ENCODE data around the gene ATXN2. TPM values are rescaled to one million over a fixed set of nuclear protein-coding genes. Genes with fewer than 3 reads are reported as not detected.

ATXN2 gene
- total and polyA plus RNA-seq, 9 of the 15 experiments (the other 6 are each of a cell fraction or from before 2014, with no cell fraction given) = 16.8 to 67.8 (median 29.3) TPM

DNA sequence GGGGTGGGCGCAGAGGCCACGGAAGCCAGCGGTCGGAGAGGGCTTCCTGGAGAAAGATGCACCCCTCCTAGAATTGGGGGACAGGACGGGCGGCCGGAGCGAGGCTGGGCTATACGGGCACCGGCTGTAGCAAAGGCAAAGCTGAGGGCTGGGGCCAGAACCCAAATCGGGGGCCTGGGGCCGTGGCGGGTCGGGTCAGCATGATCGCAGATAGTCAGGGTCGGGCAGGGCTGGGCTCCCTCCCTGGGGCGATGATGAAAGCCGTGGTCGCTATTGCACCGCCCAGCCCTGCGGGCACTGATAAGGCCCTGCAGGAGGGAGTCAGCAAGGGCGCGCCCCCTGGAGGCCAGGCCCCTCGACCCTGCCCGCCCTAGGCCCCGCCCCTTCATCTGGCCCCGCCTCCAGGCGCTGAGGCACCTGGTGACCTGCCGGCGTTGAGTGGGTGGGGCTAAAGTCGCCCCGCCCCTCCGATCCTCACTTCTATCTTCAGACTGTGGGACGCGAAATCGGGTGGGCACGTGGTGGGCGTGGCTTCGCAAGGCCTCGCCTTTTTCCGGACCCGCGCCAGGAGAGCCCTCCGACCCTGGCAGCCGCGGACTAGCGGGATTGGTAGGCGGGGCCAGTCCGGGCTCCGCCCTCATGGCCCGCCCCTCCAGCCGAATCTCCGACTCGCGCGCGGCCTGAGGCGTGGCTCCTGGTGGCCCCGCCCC lies 193.8 kb downstream of the ATXN2 start (continued):
- no peak for TF ChIP-seq DIDO1 (tag; IDR thresholded peaks at IDR 0.05; ENCODE audit: low read depth)
- TF ChIP-seq PYGO2 (tag; IDR thresholded peaks at IDR 0.05) = no peak
- TF ChIP-seq CCAR2 (IDR thresholded peaks at IDR 0.05; ENCODE audit: low read depth, low read length) = no peak
- TF ChIP-seq, protein P1, sequence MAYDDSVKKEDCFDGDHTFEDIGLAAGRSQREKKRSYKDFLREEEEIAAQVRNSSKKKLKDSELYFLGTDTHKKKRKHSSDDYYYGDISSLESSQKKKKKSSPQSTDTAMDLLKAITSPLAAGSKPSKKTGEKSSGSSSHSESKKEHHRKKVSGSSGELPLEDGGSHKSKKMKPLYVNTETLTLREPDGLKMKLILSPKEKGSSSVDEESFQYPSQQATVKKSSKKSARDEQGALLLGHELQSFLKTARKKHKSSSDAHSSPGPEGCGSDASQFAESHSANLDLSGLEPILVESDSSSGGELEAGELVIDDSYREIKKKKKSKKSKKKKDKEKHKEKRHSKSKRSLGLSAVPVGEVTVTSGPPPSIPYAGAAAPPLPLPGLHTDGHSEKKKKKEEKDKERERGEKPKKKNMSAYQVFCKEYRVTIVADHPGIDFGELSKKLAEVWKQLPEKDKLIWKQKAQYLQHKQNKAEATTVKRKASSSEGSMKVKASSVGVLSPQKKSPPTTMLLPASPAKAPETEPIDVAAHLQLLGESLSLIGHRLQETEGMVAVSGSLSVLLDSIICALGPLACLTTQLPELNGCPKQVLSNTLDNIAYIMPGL (CRISPR knock-in tag; IDR thresholded peaks at IDR 0.05) = no peak
- peak; percentile 99 for TF ChIP-seq SP1 (CRISPR knock-in tag; IDR thresholded peaks at IDR 0.05)
- peak; percentile 80 for TF ChIP-seq E2F3 (CRISPR knock-in tag; IDR thresholded peaks at IDR 0.05)
- TF ChIP-seq HCFC1 (IDR thresholded peaks at IDR 0.05; ENCODE audit: low read depth, low read length) = peak; percentile 64
- peak; percentile 84 for TF ChIP-seq HDAC3 (IDR thresholded peaks at IDR 0.05; ENCODE audit: borderline replicate concordance, partially characterized antibody)
- no peak for TF ChIP-seq CAMTA2 (CRISPR knock-in tag; conservative IDR thresholded peaks at IDR 0.05)
- TF ChIP-seq, protein P2, sequence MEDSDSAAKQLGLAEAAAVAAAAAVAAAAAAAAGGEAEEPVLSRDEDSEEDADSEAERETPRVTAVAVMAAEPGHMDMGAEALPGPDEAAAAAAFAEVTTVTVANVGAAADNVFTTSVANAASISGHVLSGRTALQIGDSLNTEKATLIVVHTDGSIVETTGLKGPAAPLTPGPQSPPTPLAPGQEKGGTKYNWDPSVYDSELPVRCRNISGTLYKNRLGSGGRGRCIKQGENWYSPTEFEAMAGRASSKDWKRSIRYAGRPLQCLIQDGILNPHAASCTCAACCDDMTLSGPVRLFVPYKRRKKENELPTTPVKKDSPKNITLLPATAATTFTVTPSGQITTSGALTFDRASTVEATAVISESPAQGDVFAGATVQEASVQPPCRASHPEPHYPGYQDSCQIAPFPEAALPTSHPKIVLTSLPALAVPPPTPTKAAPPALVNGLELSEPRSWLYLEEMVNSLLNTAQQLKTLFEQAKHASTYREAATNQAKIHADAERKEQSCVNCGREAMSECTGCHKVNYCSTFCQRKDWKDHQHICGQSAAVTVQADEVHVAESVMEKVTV (CRISPR knock-in tag; IDR thresholded peaks at IDR 0.05) = no peak
- TF ChIP-seq MYC (IDR thresholded peaks at IDR 0.05; ENCODE audit: low read depth, low read length) = peak; percentile 91
- TF ChIP-seq MYC (CRISPR knock-in tag; IDR thresholded peaks at IDR 0.05; ENCODE audit: borderline replicate concordance, low read depth) = 0 out of 2 replicates have a peak, but pooled peaks have one; percentile 59
- peak; percentile 27; the same call in 1 of the 2 replicates for TF ChIP-seq RUNX1 (IDR thresholded peaks at IDR 0.05; ENCODE audit: low read depth)
- no peak for TF ChIP-seq ZFP30 (CRISPR knock-in tag; IDR thresholded peaks at IDR 0.05; ENCODE audit: borderline replicate concordance)
- no peak for TF ChIP-seq ZNF347 (CRISPR knock-in tag; IDR thresholded peaks at IDR 0.05; ENCODE audit: low read depth)
- TF ChIP-seq, protein P3, sequence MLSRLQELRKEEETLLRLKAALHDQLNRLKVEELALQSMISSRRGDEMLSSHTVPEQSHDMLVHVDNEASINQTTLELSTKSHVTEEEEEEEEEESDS (CRISPR knock-in tag; IDR thresholded peaks at IDR 0.05) = no peak
- peak; percentile 59; the same call in 1 of the 2 replicates for TF ChIP-seq ZNF644 (tag; IDR thresholded peaks at IDR 0.05; ENCODE audit: low read depth)
- TF ChIP-seq ZNF668 (CRISPR knock-in tag; IDR thresholded peaks at IDR 0.05) = no peak
- peak; percentile 97 for TF ChIP-seq ZSCAN32 (CRISPR knock-in tag; IDR thresholded peaks at IDR 0.05)
- no peak; the same call in 1 of the 2 replicates for TF ChIP-seq ZBTB17 (CRISPR knock-in tag; IDR thresholded peaks at IDR 0.05)
- TF ChIP-seq, protein P4, sequence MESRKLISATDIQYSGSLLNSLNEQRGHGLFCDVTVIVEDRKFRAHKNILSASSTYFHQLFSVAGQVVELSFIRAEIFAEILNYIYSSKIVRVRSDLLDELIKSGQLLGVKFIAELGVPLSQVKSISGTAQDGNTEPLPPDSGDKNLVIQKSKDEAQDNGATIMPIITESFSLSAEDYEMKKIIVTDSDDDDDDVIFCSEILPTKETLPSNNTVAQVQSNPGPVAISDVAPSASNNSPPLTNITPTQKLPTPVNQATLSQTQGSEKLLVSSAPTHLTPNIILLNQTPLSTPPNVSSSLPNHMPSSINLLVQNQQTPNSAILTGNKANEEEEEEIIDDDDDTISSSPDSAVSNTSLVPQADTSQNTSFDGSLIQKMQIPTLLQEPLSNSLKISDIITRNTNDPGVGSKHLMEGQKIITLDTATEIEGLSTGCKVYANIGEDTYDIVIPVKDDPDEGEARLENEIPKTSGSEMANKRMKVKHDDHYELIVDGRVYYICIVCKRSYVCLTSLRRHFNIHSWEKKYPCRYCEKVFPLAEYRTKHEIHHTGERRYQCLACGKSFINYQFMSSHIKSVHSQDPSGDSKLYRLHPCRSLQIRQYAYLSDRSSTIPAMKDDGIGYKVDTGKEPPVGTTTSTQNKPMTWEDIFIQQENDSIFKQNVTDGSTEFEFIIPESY (CRISPR knock-in tag; IDR thresholded peaks at IDR 0.05) = 0 out of 2 replicates have a peak, but pooled peaks have one; percentile 34
- TF ChIP-seq PTRF (tag; IDR thresholded peaks at IDR 0.05) = no peak
- TF ChIP-seq NCOA2 (IDR thresholded peaks at IDR 0.05; ENCODE audit: partially characterized antibody in 2 of 2) = no peak

Data from K562 (cell line).